Measurements from ENCODE around the gene UPB1.

UPB1 gene

GRCh38 chr22:24504540-24504939 is 9.4 kb downstream of the UPB1 start:
- TF ChIP-seq CTCF (IDR thresholded peaks at IDR 0.05; ENCODE audit: low read depth, low read length, missing control alignments), result no peak
- in situ Hi-C loops (cut with HindIII; ENCODE audit: low sequenced_read_pairs), result no loop called here
- no peak for DNase-seq (ENCODE audit: low read depth)
- H3K4me3 ChIP-seq (ENCODE audit: low read depth, low read length), result no peak overlapping the region

DNA sequence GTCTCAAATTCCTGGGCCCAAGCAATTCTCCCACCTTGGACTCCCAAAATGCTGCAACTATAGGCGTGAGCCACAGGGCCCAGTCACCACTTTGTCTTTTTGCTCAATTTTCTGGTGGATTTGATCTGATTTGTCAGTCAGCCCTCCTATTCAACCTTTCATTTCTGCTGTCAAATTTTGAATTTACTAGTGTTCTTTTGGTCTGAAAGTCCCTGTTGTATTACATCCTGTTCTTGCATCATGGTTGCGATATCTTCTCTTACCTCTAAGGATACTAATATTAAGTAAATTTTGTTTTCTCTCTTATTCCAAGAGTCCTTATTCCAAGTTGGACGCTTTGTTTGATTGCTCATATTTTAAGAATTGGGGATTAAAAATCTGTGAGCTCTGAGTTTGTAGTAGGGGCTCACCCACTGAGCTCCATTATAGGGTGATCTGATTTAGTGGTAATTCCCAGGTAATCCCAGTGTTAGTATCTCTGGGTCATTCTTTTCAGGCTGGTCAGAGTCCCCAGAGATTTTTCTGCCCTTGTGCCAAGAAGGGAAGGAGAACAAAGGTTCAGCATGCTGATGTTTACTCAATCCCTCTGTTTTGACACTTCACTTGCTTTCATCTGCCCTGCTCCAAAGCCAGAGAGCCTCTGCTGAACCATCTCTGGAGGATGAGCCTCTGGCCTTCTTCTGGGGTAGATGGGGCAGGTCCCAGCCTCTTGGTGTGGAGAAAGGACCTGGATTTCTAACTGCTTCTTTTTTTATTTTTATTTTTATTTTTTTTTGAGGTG is 10.0 kb downstream of the UPB1 start:
- DNase-seq (ENCODE audit: low read depth), result no peak
- TF ChIP-seq CTCF (IDR thresholded peaks at IDR 0.05; ENCODE audit: low read depth, low read length, missing control alignments), result no peak
- H3K4me3 ChIP-seq (ENCODE audit: low read depth, low read length), result no peak overlapping the region
- in situ Hi-C loops (cut with HindIII; ENCODE audit: low sequenced_read_pairs), result no loop called here

GRCh38 chr22:24506802-24507438 is 11.8 kb downstream of the UPB1 start:
- no peak for DNase-seq (ENCODE audit: low read depth)
- no peak overlapping the region for H3K4me3 ChIP-seq (ENCODE audit: low read depth, low read length)
- no peak for TF ChIP-seq CTCF (IDR thresholded peaks at IDR 0.05; ENCODE audit: low read depth, low read length, missing control alignments)
- in situ Hi-C loops (cut with HindIII; ENCODE audit: low sequenced_read_pairs), result no loop called here

GRCh38 chr22:24507716-24508115 is 12.6 kb downstream of the UPB1 start:
- no peak for TF ChIP-seq CTCF (IDR thresholded peaks at IDR 0.05; ENCODE audit: low read depth, low read length, missing control alignments)
- in situ Hi-C loops (cut with HindIII; ENCODE audit: low sequenced_read_pairs), result no loop called here
- DNase-seq (ENCODE audit: low read depth), result no peak
- no peak overlapping the region for H3K4me3 ChIP-seq (ENCODE audit: low read depth, low read length)

- no peak for DNase-seq (ENCODE audit: low read depth)
- H3K4me3 ChIP-seq (ENCODE audit: low read depth, low read length), result no peak overlapping the region
- in situ Hi-C loops (cut with HindIII; ENCODE audit: low sequenced_read_pairs), result loop anchor here (5.0 kb wide), 1 partner anchor 69 kb away; no protein-coding TSS in a partner anchor
These were observed 15.8 kb downstream of the UPB1 start for GRCh38 chr22:24510637-24511625.

More at GRCh38 chr22:24510637-24511625, 15.8 kb downstream of the UPB1 start:
- no peak for TF ChIP-seq CTCF (IDR thresholded peaks at IDR 0.05; ENCODE audit: low read depth, low read length, missing control alignments)

All from astrocyte of the cerebellum (primary cell).